BLaER1 (cell line): ENCODE results near the gene METRN.
A peak's percentile ranks its signal among the peaks of the same experiment; 100 is the strongest.

Source experiments
- H3K27ac ChIP-seq: shearing (Covaris generic); formaldehyde crosslinking; 2 replicates; pipeline ENCODE4 v1.8.1; 2022
- H3K27me3 ChIP-seq: shearing (Covaris generic); formaldehyde crosslinking; 2 replicates; pipeline ENCODE4 v1.8.1; 2022
- H3K36me3 ChIP-seq: shearing (Covaris generic); formaldehyde crosslinking; 2 replicates; pipeline ENCODE4 v1.8.1; 2022
- H3K4me1 ChIP-seq: shearing (Covaris generic); formaldehyde crosslinking; 2 replicates; pipeline ENCODE4 v1.8.1; 2022
- H3K4me2 ChIP-seq: shearing (Covaris generic); formaldehyde crosslinking; 2 replicates; pipeline ENCODE4 v1.8.1; 2022
- H3K4me3 ChIP-seq: shearing (Covaris generic); formaldehyde crosslinking; 2 replicates; pipeline ENCODE4 v1.8.1; 2022
- H3K9ac ChIP-seq: shearing (Covaris generic); formaldehyde crosslinking; 2 replicates; pipeline ENCODE4 v1.8.1; 2022
- H3K9me3 ChIP-seq: shearing (Covaris generic); formaldehyde crosslinking; 2 replicates; pipeline ENCODE4 v1.8.1; 2022
- H4K20me1 ChIP-seq: shearing (Covaris generic); formaldehyde crosslinking; 2 replicates; pipeline ENCODE4 v1.8.1; 2022
- Cebpa-rat ChIP-seq: shearing (Covaris generic); IDR thresholded peaks from 2 replicates; pipeline ENCODE4 v1.8.1; 2022

The METRN gene

DNA sequence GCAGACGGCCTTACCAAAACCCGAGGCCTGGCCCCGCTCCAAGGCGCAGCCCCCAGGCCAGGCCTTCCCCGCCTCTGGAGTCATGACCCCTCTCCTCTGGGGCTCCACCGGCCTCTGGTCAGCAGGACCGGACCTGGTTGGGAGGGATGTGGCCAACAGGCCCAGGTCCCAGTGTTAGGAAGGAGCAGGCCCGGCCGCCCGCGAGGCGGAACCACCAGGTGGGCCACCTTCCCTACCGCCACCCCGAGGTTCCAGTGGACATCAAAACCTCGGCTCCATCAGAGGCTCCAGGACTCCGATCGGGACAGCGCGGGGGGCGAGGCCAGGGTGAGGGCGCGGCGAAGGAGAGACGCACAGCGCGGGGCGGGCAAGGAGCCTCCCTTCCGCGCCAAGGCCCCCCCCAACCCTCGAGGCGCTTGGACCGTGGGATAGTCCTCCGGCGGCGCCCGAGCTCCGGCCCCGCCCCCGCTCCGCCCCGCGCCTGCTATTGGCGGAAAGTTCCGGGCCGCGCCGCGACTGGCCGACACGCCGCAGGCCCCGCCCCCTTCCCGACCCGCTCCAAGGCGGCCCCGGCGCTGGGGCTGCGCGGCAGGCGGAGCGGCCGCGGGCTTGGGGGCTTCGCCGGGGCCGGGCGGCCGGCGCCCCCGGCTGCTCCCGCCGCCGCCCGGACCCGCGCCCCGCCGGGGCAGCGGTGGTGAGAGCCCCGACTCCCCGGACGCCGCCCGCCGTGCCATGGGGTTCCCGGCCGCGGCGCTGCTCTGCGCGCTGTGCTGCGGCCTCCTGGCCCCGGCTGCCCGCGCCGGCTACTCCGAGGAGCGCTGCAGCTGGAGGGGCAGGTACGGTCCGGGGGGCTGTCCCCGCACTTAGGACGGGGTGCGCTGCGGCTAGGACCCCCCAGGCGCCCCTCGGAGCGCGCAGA is at the start of gene METRN:
METRN (plus strand) TSS at position 561 of the 919 bp plus-strand sequence; CDS start at position 733, 172 bp downstream.
- Histone ChIP-seq H4K20me1 (peaks cover 60% of the 10 kb centered on the region), H3K4me3 (peak within 1 kb of the TSS; percentile 85), H3K4me1 (peaks cover 78% of the 10 kb centered on the region), H3K36me3 (no peaks in the 10 kb centered on the region), H3K27me3 (peaks cover 54% of the 10 kb centered on the region), H3K4me2 (peak within 1 kb of the TSS; percentile 100), H3K9me3 (no peaks in the 10 kb centered on the region), H3K27ac (peak within 1 kb of the TSS; percentile 20; the same call in 1 of the 2 replicates), H3K9ac (peak within 1 kb of the TSS; percentile 73)
- no peak for TF ChIP-seq Cebpa-rat

DNA sequence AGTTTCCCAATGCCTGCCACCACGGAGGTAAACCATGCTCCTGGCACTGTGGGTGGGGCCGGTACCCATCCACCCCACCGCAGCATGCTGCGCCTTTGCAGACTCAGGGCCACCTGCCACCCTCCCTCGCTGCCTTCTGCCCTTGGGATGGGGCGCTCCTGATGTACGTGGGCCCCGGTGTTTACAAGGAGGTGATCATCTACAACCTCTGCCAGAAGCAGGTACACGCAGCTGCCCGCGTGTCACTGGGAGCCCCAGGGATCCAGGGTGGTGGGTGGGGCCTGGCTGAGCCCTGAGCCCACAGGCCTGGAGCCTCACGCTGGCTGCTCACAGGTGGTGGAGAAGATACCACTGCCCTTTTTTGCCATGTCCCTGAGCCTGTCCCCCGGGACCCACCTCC is 48.3 kb upstream of the METRN start:
- Histone ChIP-seq H3K4me1 (peaks cover 58% of the 10 kb centered on the region), H3K4me3 (no peak overlapping the region), H3K9ac (0 out of 2 replicates have a peak overlapping the region, but pooled peaks have one; percentile 19), H3K27me3 (no peaks in the 10 kb centered on the region), H3K36me3 (peaks cover 43% of the 10 kb centered on the region), H4K20me1 (peaks cover 33% of the 10 kb centered on the region), H3K4me2 (peak overlapping the region; percentile 26; the same call in 1 of the 2 replicates), H3K9me3 (no peaks in the 10 kb centered on the region), H3K27ac (peak overlapping the region; percentile 95; the same call in 1 of the 2 replicates)
- no peak for TF ChIP-seq Cebpa-rat

DNA sequence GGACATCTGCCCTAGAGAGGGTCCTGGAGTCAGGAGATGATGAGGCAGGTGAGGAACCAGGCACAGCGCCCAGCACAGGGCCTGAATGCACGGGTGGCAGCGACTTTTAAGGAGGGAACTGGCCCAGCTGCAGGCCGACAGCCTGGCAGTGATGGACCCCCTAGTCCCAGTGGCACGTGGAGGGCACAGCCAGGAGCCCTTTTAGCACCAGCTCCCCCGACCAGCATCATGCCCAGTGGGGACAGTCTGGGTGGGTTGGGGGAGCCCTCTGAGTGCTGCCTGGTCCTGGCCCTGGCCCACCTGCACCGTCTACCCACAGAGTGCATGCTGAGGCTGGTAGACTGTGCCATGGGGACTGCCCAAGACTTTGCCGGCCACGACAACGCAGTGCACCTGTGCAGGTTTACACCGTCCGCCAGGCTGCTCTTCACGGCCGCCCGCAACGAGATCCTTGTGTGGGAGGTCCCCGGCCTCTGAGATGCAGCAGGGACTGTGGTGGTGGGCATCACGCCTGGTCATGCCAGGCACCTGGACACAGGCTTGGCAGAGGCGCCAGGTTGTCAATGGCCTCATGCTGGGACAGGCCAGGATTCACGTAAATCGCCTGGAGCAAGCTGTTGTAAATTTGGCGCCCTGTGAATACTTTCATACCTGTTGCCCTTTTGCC is 47.7 kb upstream of the METRN start:
- Histone ChIP-seq H3K36me3 (peaks cover 43% of the 10 kb centered on the region), H3K27ac (peak overlapping the region; percentile 95), H3K9me3 (no peaks in the 10 kb centered on the region), H3K4me2 (peak overlapping the region; percentile 96), H3K9ac (peak overlapping the region; percentile 99), H3K4me3 (peak overlapping the region; percentile 100), H4K20me1 (peaks cover 37% of the 10 kb centered on the region), H3K4me1 (peaks cover 53% of the 10 kb centered on the region), H3K27me3 (no peaks in the 10 kb centered on the region)
- TF ChIP-seq Cebpa-rat = no peak

DNA sequence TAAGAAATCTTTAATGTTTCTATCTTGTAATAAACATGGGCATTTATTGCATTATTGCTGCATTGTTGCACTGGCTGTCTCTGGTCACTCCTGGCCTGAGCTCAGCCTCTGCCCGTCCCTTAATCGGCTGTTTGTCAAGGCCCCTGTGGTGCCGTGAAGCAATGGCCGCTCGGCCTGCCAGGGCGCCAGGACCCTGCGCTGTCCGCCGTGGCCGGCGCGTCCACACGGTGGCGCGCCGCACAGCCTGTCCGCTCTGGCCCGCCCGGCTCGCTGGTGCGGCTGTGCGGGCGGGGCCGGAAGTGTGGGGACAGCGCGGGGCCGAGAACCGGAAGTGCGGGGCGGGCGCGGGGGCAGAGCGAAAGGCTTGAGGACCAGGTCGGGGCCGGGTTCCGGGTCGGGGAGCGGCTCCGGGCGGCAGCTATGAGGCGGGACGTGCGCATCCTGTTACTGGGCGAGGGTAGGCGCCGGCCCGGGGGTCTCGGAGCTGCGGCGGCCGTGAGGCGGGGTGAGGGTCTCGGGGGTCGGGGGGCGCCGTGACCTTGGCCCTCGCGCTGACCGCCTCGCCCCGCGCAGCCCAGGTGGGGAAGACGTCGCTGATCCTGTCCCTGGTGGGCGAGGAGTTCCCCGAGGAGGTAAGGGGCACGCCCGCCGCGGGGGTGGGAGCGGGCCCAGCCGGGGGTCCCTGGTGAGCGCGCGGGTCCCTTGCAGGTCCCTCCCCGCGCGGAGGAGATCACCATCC is 47.0 kb upstream of the METRN start, which contains the start of gene RHOT2:
RHOT2 (plus strand) TSS at position 353 of the 739 bp plus-strand sequence; CDS start at position 421, 68 bp downstream.
- Histone ChIP-seq H3K27me3 (no peaks in the 10 kb centered on the region), H3K4me2 (peak within 1 kb of the TSS; percentile 96), H4K20me1 (peaks cover 44% of the 10 kb centered on the region), H3K27ac (peak within 1 kb of the TSS; percentile 95), H3K36me3 (peaks cover 43% of the 10 kb centered on the region), H3K4me1 (peaks cover 53% of the 10 kb centered on the region), H3K9me3 (no peaks in the 10 kb centered on the region), H3K9ac (peak within 1 kb of the TSS; percentile 99), H3K4me3 (peak within 1 kb of the TSS; percentile 100)
- TF ChIP-seq Cebpa-rat = no peak

DNA sequence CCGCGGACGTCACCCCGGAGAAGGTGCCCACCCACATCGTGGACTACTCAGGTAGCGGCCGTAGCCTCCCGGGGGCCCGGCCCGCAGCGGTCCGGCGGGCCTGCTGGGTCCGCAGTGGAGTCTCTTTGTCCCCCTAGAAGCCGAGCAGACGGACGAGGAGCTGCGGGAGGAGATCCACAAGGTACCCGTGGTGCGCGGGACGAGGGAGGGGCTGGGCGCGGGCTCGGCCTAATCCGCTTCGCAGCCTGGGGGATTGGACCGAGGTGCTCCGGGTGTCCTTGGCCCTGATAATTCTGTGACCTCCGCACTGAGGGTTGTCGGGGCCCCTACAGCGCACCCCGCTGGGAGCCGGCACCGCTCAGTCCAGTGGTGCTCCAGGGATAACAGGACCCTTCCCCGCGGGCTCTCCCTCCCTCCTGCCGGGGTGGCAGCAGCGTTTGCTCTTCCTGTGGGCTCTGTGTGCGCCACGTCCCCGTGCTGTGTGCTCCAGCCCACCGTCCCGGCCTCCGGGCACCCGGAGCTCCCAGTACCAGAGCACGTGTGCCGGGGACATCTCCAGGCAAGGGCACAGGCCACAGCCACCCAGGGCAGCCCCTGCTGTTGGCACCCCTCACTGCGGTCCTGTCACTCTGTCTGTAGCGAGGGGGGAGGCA is 46.3 kb upstream of the METRN start:
- H4K20me1 ChIP-seq = peaks cover 51% of the 10 kb centered on the region
- H3K9ac ChIP-seq = peak overlapping the region; percentile 99
- no peaks in the 10 kb centered on the region for H3K27me3 ChIP-seq
- no peak for TF ChIP-seq Cebpa-rat
- H3K9me3 ChIP-seq = no peaks in the 10 kb centered on the region
- H3K4me1 ChIP-seq = peaks cover 48% of the 10 kb centered on the region
- peak overlapping the region; percentile 100 for H3K4me3 ChIP-seq
- peak overlapping the region; percentile 96 for H3K4me2 ChIP-seq
- H3K36me3 ChIP-seq = peaks cover 50% of the 10 kb centered on the region
- H3K27ac ChIP-seq = peak overlapping the region; percentile 95

DNA sequence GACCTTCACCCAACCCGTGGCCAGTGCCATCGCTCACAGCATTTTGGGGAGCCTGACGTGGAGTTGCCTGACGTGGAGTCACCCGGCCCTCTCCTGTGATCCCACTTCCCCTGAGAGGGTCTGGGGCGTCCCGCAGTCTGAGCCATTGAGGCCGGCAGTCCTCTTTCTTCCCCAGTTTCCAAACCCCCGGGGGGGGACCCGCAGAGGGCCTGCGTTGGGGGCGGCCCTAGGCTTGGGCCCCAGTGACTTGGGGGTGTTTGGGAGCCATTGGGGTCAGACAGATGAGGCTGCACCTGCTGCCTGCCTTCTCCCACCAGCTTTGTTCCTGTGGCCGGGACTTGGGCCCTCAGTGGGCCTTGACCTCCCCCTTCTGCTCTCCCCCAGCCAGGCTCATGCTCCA is 45.3 kb upstream of the METRN start:
- peaks cover 39% of the 10 kb centered on the region for H3K4me1 ChIP-seq
- peaks cover 61% of the 10 kb centered on the region for H4K20me1 ChIP-seq
- H3K27ac ChIP-seq = no peak overlapping the region
- peak overlapping the region; percentile 99 for H3K9ac ChIP-seq
- no peak for TF ChIP-seq Cebpa-rat
- H3K27me3 ChIP-seq = peaks cover 5% of the 10 kb centered on the region
- H3K4me3 ChIP-seq = no peak overlapping the region
- H3K36me3 ChIP-seq = peaks cover 60% of the 10 kb centered on the region
- peak overlapping the region; percentile 96 for H3K4me2 ChIP-seq
- no peaks in the 10 kb centered on the region for H3K9me3 ChIP-seq

DNA sequence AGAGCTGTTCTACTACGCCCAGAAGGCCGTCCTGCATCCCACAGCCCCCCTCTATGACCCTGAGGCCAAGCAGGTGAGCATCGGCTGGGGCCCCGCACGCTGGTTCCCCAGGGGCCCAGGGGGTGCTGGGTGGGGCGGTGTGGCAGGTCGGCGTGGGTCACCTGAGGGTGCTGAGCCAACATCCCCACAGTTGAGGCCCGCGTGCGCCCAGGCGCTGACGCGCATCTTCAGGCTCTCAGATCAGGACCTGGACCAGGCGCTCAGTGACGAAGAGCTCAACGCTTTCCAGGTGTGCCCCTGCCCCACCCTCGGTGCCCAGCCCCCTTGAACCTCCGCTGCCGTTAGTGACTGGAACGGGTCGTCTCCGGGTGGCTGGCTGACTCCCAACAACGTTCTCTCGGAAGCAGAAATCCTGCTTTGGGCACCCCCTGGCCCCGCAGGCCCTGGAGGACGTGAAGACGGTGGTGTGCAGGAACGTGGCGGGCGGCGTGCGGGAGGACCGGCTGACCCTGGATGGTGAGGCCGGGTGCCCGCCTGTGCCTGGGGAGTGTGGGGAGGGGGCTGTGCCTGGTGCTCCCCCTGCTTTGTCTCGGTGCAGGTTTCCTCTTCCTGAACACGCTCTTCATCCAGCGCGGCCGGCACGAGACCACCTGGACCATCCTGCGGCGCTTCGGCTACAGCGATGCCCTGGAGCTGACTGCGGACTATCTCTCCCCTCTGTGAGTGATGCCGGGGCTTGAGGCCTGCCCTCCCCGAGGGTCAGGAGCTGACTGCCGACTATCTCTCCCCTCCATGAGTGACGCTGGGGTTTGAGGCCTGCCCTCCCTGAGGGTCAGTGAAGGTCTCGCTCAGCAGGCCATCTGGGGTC is 44.2 kb upstream of the METRN start:
- Histone ChIP-seq H3K9me3 (no peaks in the 10 kb centered on the region), H4K20me1 (peaks cover 72% of the 10 kb centered on the region), H3K4me2 (no peak overlapping the region), H3K4me3 (no peak overlapping the region), H3K9ac (0 out of 2 replicates have a peak overlapping the region, but pooled peaks have one; percentile 99), H3K36me3 (peaks cover 60% of the 10 kb centered on the region), H3K27ac (no peak overlapping the region), H3K4me1 (peaks cover 39% of the 10 kb centered on the region), H3K27me3 (peaks cover 15% of the 10 kb centered on the region)
- TF ChIP-seq Cebpa-rat = no peak

DNA sequence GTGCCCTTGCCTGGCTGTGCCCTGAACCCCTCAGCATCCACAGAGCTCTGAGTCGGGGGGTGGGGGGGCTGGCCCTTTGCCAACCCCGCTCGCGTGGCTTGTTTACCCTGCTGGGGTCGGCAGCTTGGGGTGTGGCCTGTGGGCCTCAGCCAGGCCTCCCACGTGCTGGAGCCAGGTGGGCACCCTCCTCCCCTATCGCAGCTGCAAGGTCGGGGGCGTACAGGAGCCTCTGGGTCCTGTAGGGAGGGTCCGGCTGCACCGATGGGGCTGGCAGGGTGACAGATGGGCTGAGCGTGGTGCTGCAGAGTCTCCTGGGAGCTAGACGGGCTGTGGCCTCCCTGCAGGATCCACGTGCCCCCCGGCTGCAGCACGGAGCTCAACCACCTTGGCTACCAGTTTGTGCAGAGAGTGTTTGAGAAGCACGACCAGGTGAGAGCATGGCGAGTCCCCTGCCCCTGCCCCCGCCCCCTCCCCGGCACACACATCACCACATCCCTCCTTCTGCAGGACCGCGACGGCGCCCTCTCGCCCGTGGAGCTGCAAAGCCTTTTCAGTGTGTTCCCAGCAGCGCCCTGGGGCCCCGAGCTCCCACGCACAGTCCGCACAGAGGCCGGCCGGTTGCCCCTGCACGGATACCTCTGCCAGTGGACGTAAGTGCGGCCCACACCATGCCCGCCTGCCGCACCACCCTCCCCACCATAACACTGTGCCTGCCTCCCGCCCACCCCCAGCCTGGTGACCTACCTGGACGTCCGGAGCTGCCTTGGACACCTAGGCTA is 43.4 kb upstream of the METRN start:
- Histone ChIP-seq H3K4me2 (no peak overlapping the region), H4K20me1 (peaks cover 77% of the 10 kb centered on the region), H3K27me3 (peaks cover 16% of the 10 kb centered on the region), H3K4me3 (no peak overlapping the region), H3K27ac (no peak overlapping the region), H3K4me1 (peaks cover 35% of the 10 kb centered on the region), H3K9me3 (no peaks in the 10 kb centered on the region), H3K36me3 (peaks cover 57% of the 10 kb centered on the region), H3K9ac (no peak overlapping the region)
- no peak for TF ChIP-seq Cebpa-rat
